Suprapubic skin (tissue), 4 donors: ENCODE measurements around the gene CDH3. TPM values are rescaled to one million over a fixed set of nuclear protein-coding genes. Genes with fewer than 3 reads are reported as not detected.

ENCODE experiments used
- DNase-seq, 2 donors: peaks; one replicate each; pipeline ENCODE4 v3.0.0-alpha.2; 2019; ENCODE audit warnings: low spot score in 2 of 2
- H3K27ac ChIP-seq: fragments of 200-600 bp; sonication (generic); one replicate; pipeline ENCODE4 v1.5.1; 2019
- H3K27me3 ChIP-seq: fragments of 200-600 bp; sonication (generic); one replicate; pipeline ENCODE4 v1.5.1; 2019
- H3K36me3 ChIP-seq: fragments of 200-600 bp; sonication (generic); one replicate; pipeline ENCODE4 v1.5.1; 2019
- H3K4me1 ChIP-seq: fragments of 200-600 bp; sonication (generic); one replicate; pipeline ENCODE4 v1.5.1; 2019
- H3K4me3 ChIP-seq: fragments of 200-600 bp; sonication (generic); one replicate; pipeline ENCODE4 v1.5.1; 2019; ENCODE audit warnings: mild to moderate bottlenecking
- H3K9me3 ChIP-seq: fragments of 200-600 bp; sonication (generic); one replicate; pipeline ENCODE4 v1.5.1; 2019
- CTCF ChIP-seq, 2 donors: fragments of 200-600 bp in 1 of 2; fragments of 450-650 bp in 1 of 2; sonication (generic) in 1 of 2; IDR thresholded peaks; one replicate each; pipeline ENCODE4 v1.5.1; 2016 to 2019; ENCODE audit warnings: antibody characterized with exemption in 2 of 2, mild to moderate bottlenecking in 1 of 2, moderate library complexity in 1 of 2
- EP300 ChIP-seq: sonication (generic); formaldehyde crosslinking; IDR thresholded peaks from one replicate; pipeline ENCODE4 v1.6.1; 2017; ENCODE audit warnings: antibody characterized with exemption
- POLR2A ChIP-seq, 2 donors: fragments of 450-650 bp; IDR thresholded peaks; one replicate each; pipeline ENCODE4 v1.6.1; 2017; ENCODE audit warnings: antibody characterized with exemption in 2 of 2, mild to moderate bottlenecking in 2 of 2, moderate library complexity in 2 of 2
- POLR2AphosphoS5 ChIP-seq, 3 donors: sonication (generic); formaldehyde crosslinking; IDR thresholded peaks; one replicate each; pipeline ENCODE4 v1.6.1; 2017; ENCODE audit warnings: antibody characterized with exemption in 3 of 3
- WGBS: methylation state at CpG from one replicate; pipeline ENCODE4 v1.1.5; 2018; 5-methylcytosine and 5-hydroxymethylcytosine counted together
- total RNA-seq, 4 donors: library from RNA; depleted of rRNA; stranded (reverse); fragments of >200 nt; gene quantifications; one replicate each; pipeline ENCODE4 v1.1.0, GENCODE V29; 2016

CDH3 gene
- total RNA-seq, 4 donors from 2014 or later, result 39.0 to 96.8 (median 70.1) TPM

- Histone ChIP-seq H3K27me3 (peaks cover 13% of the 10 kb centered on the region), H3K4me3 (no peak overlapping the region), H3K36me3 (no peaks in the 10 kb centered on the region), H3K27ac (no peak overlapping the region), H3K9me3 (no peaks in the 10 kb centered on the region), H3K4me1 (peaks cover 10% of the 10 kb centered on the region)
- WGBS, result 34% methylated on average over 3 of the region's 3 CpGs
- TF ChIP-seq EP300, result no peak
- no peak for TF ChIP-seq POLR2A (IDR thresholded peaks at IDR 0.05)
- TF ChIP-seq POLR2AphosphoS5 (IDR thresholded peaks at IDR 0.05), result no peak
- TF ChIP-seq CTCF (IDR thresholded peaks at IDR 0.05), result no peak
- DNase-seq, result no peak
Observed at GRCh38 chr16:68731637-68732036, 86.5 kb downstream of the CDH3 start.

- Histone ChIP-seq H3K27ac (peak overlapping the region; percentile 54), H3K4me3 (no peak overlapping the region)
- no peak for TF ChIP-seq POLR2AphosphoS5 (IDR thresholded peaks at IDR 0.05)
- TF ChIP-seq EP300, result no peak
Observed at GRCh38 chr16:68732042-68732680, 87.1 kb downstream of the CDH3 start.

GRCh38 chr16:68732741-68733399 lies 87.8 kb downstream of the CDH3 start:
- peaks cover 25% of the 10 kb centered on the region for H3K27me3 ChIP-seq
- no peak overlapping the region for H3K4me3 ChIP-seq
- no peak overlapping the region for H3K27ac ChIP-seq
- no peak for TF ChIP-seq EP300
- no peak for TF ChIP-seq POLR2A (IDR thresholded peaks at IDR 0.05)
- no peak for TF ChIP-seq CTCF (IDR thresholded peaks at IDR 0.05)
- TF ChIP-seq POLR2AphosphoS5 (IDR thresholded peaks at IDR 0.05), result no peak
- DNase-seq, result no peak
- no peaks in the 10 kb centered on the region for H3K36me3 ChIP-seq
- peaks cover 14% of the 10 kb centered on the region for H3K4me1 ChIP-seq
- H3K9me3 ChIP-seq, result no peaks in the 10 kb centered on the region
- WGBS, result 27% methylated on average over 3 of the region's 4 CpGs

More at GRCh38 chr16:68732042-68732680, 87.1 kb downstream of the CDH3 start:
- Histone ChIP-seq H3K9me3 (no peaks in the 10 kb centered on the region), H3K36me3 (no peaks in the 10 kb centered on the region), H3K4me1 (peaks cover 10% of the 10 kb centered on the region), H3K27me3 (peaks cover 18% of the 10 kb centered on the region)
- DNase-seq, result no peak
- WGBS, result 21% methylated on average over 7 of the region's 8 CpGs

DNA sequence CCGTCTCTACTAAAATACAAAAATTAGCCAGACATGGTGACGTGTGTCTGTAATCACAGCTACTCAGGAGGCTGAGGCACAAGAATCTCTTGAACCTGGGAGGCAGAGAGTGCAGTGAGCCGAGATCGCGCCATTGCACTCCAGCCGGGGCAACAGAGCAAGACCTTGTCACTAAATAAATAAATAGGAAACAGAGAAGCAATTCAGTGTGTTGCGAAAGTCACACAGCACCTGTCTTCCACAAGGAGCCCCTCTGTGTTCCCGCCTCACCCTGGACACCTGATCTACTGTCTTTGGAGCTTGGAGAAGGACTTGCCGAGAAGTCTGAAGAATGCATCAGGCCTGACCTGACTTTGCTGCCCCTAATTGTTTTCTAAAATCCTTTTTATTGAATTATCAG lies 88.5 kb downstream of the CDH3 start:
- Histone ChIP-seq H3K9me3 (no peaks in the 10 kb centered on the region), H3K27me3 (peaks cover 30% of the 10 kb centered on the region), H3K36me3 (no peaks in the 10 kb centered on the region), H3K27ac (no peak overlapping the region), H3K4me3 (no peak overlapping the region), H3K4me1 (peaks cover 19% of the 10 kb centered on the region)
- no peak for TF ChIP-seq EP300
- no peak for TF ChIP-seq CTCF (IDR thresholded peaks at IDR 0.05)
- no peak for TF ChIP-seq POLR2AphosphoS5 (IDR thresholded peaks at IDR 0.05)
- TF ChIP-seq POLR2A (IDR thresholded peaks at IDR 0.05), result no peak
- WGBS, result 93% methylated on average over 9 of the region's 9 CpGs
- DNase-seq, result no peak

DNA sequence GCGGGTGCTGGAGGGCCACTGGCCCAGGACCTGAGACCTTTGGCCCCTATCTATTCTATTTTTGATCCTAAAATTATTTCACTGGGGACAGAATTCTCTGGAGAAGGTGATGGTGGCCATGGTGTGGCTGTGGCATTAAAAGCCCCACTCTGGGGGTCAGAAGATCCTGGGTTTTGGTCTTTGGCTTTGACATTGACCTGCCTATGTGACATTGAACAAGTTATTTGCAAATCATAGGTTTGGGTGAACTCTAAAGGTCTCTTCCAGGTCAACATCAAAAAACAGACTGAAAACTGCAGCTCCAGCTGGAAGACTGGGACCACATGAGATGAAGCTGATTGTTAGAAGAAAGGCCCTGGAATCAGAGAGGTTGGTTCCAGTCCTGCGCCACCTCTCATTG lies 89.7 kb downstream of the CDH3 start:
- Histone ChIP-seq H3K4me3 (no peak overlapping the region), H3K36me3 (no peaks in the 10 kb centered on the region), H3K9me3 (no peaks in the 10 kb centered on the region), H3K27ac (no peak overlapping the region), H3K27me3 (peaks cover 30% of the 10 kb centered on the region), H3K4me1 (peaks cover 26% of the 10 kb centered on the region)
- 96% methylated on average over 2 of the region's 2 CpGs for WGBS
- TF ChIP-seq POLR2A (IDR thresholded peaks at IDR 0.05) (no peak), EP300 (no peak), CTCF (IDR thresholded peaks at IDR 0.05) (no peak), POLR2AphosphoS5 (IDR thresholded peaks at IDR 0.05) (no peak)
- no peak for DNase-seq
